Urothelium cell line (cell line): ENCODE measurements around the gene LRRTM4.

ENCODE experiments used
- DNase-seq: peaks from one replicate; pipeline ENCODE4 v3.0.0; 2011; ENCODE audit warnings: low spot score, mixed read lengths
- FAIRE-seq: peaks from 2 replicates; lab custom pipeline; 2011; peaks lifted over from hg19 to GRCh38; lab: Jason Lieb, UNC

The LRRTM4 gene

GRCh38 chr2:77328134-77328931 lies 193.8 kb downstream of the LRRTM4 start:
- FAIRE-seq (no peak), DNase-seq (no peak)

GRCh38 chr2:77325395-77325794 lies 196.8 kb downstream of the LRRTM4 start:
- FAIRE-seq (no peak), DNase-seq (no peak)

- FAIRE-seq (no peak), DNase-seq (no peak)
Measured at GRCh38 chr2:77322431-77322830, 199.7 kb downstream of the LRRTM4 start.

- DNase-seq, result no peak
Measured at GRCh38 chr2:77314721-77315120, 207.5 kb downstream of the LRRTM4 start.

GRCh38 chr2:77310416-77310815 lies 211.8 kb downstream of the LRRTM4 start:
- DNase-seq (no peak), FAIRE-seq (no peak)

More at GRCh38 chr2:77314721-77315120, 207.5 kb downstream of the LRRTM4 start:
- no peak for FAIRE-seq

GRCh38 chr2:77309725-77310124 lies 212.5 kb downstream of the LRRTM4 start:
- DNase-seq (no peak), FAIRE-seq (no peak)

- FAIRE-seq (no peak), DNase-seq (no peak)
Measured at GRCh38 chr2:77301441-77301840, 220.7 kb downstream of the LRRTM4 start.

GRCh38 chr2:77296791-77297190 lies 225.4 kb downstream of the LRRTM4 start:
- FAIRE-seq (no peak), DNase-seq (no peak)

GRCh38 chr2:77294474-77294873 lies 227.7 kb downstream of the LRRTM4 start:
- no peak for DNase-seq
- FAIRE-seq, result no peak

- DNase-seq, result no peak
- no peak for FAIRE-seq
Measured at GRCh38 chr2:77284353-77284752, 237.8 kb downstream of the LRRTM4 start.

GRCh38 chr2:77271262-77271661 lies 250.9 kb downstream of the LRRTM4 start:
- FAIRE-seq (no peak), DNase-seq (no peak)

GRCh38 chr2:77270433-77270832 lies 251.7 kb downstream of the LRRTM4 start:
- DNase-seq (no peak), FAIRE-seq (no peak)

GRCh38 chr2:77268626-77269025 lies 253.6 kb downstream of the LRRTM4 start:
- FAIRE-seq (no peak), DNase-seq (no peak)

GRCh38 chr2:77232909-77233425 lies 289.2 kb downstream of the LRRTM4 start:
- FAIRE-seq (no peak), DNase-seq (no peak)

GRCh38 chr2:77228391-77228790 lies 293.8 kb downstream of the LRRTM4 start:
- no peak for DNase-seq
- no peak for FAIRE-seq

GRCh38 chr2:77210725-77211124 lies 311.5 kb downstream of the LRRTM4 start:
- FAIRE-seq (no peak), DNase-seq (no peak)

GRCh38 chr2:77207331-77207730 lies 314.8 kb downstream of the LRRTM4 start:
- DNase-seq (no peak), FAIRE-seq (no peak)

- DNase-seq (no peak), FAIRE-seq (no peak)
Measured at GRCh38 chr2:77201755-77202154, 320.4 kb downstream of the LRRTM4 start.

- no peak for DNase-seq
- no peak for FAIRE-seq
Measured at GRCh38 chr2:77199411-77199810, 322.8 kb downstream of the LRRTM4 start.

GRCh38 chr2:77193858-77194448 lies 328.2 kb downstream of the LRRTM4 start:
- DNase-seq (no peak), FAIRE-seq (no peak)

GRCh38 chr2:77192811-77193289 lies 329.3 kb downstream of the LRRTM4 start:
- FAIRE-seq, result no peak
- DNase-seq, result no peak

- FAIRE-seq, result no peak
- no peak for DNase-seq
Measured at GRCh38 chr2:77191665-77192064, 330.5 kb downstream of the LRRTM4 start.
